Measurements from ENCODE around the gene CNIH4.
A peak's percentile ranks its signal among the peaks of the same experiment; 100 is the strongest.

CNIH4 gene

GRCh38 chr1:224328644-224329043 is 28.0 kb upstream of the CNIH4 start:
- no peak overlapping the region for H3K4me3 ChIP-seq (ENCODE audit: low read length)
- no peak for DNase-seq (ENCODE audit: low read depth)
- no peak for TF ChIP-seq CTCF (conservative IDR thresholded peaks at IDR 0.05; ENCODE audit: low read depth, low read length)

- no peak for TF ChIP-seq CTCF (conservative IDR thresholded peaks at IDR 0.05; ENCODE audit: low read depth, low read length)
- DNase-seq (ENCODE audit: low read depth) = no peak
These were observed 27.2 kb upstream of the CNIH4 start for GRCh38 chr1:224329484-224329841.

GRCh38 chr1:224329842-224330753 is 26.6 kb upstream of the CNIH4 start, which contains the start of gene NVL:
NVL (minus strand) TSS chr1:224330172; CDS start chr1:224330127, 45 bp downstream.
- peak; percentile 71 for DNase-seq (ENCODE audit: low read depth)
- H3K4me3 ChIP-seq (ENCODE audit: low read length) = peak within 1 kb of the TSS; percentile 99
- TF ChIP-seq CTCF (conservative IDR thresholded peaks at IDR 0.05; ENCODE audit: low read depth, low read length) = no peak

More at GRCh38 chr1:224329484-224329841, 27.2 kb upstream of the CNIH4 start:
- peak overlapping the region; percentile 99 for H3K4me3 ChIP-seq (ENCODE audit: low read length)

- TF ChIP-seq CTCF (conservative IDR thresholded peaks at IDR 0.05; ENCODE audit: low read depth, low read length) = no peak
- no peak overlapping the region for H3K4me3 ChIP-seq (ENCODE audit: low read length)
These were observed 25.4 kb upstream of the CNIH4 start for GRCh38 chr1:224331326-224331725.

GRCh38 chr1:224331824-224332223 is 24.9 kb upstream of the CNIH4 start:
- no peak for TF ChIP-seq CTCF (conservative IDR thresholded peaks at IDR 0.05; ENCODE audit: low read depth, low read length)
- H3K4me3 ChIP-seq (ENCODE audit: low read length) = no peak overlapping the region

More at GRCh38 chr1:224331326-224331725, 25.4 kb upstream of the CNIH4 start:
- DNase-seq (ENCODE audit: low read depth) = no peak

GRCh38 chr1:224333309-224333926 is 23.3 kb upstream of the CNIH4 start:
- no peak for DNase-seq (ENCODE audit: low read depth)
- TF ChIP-seq CTCF (conservative IDR thresholded peaks at IDR 0.05; ENCODE audit: low read depth, low read length) = peak; percentile 66
- H3K4me3 ChIP-seq (ENCODE audit: low read length) = no peak overlapping the region

More at GRCh38 chr1:224331824-224332223, 24.9 kb upstream of the CNIH4 start:
- no peak for DNase-seq (ENCODE audit: low read depth)
